HUES6 (cell line): ENCODE measurements around the gene RPS6KC1.
"Not testable (repeated sequence)": the region's sequence is repeated elsewhere in the genome, so short reads cannot be mapped to it uniquely, and the experiment has no call there.

Experiments
- H3K27ac ChIP-seq: 2 replicates; pipeline ENCODE4 v1.7.0; 2013; ENCODE audit warnings: low read depth, mild to moderate bottlenecking, low read length, inconsistent platforms
- H3K27me3 ChIP-seq: 2 replicates; pipeline ENCODE4 v1.6.1; 2013; ENCODE audit warnings: low read length; ENCODE audit not compliant: control insufficient read depth, insufficient read depth
- H3K36me3 ChIP-seq: 2 replicates; pipeline ENCODE4 v1.6.1; 2013; ENCODE audit warnings: low read length; ENCODE audit not compliant: control insufficient read depth, insufficient read depth
- H3K4me1 ChIP-seq: 2 replicates; pipeline ENCODE4 v1.6.1; 2013; ENCODE audit warnings: low read length; ENCODE audit not compliant: control insufficient read depth, insufficient read depth
- H3K4me3 ChIP-seq: 2 replicates; pipeline ENCODE4 v1.5.1; 2013; ENCODE audit warnings: low read depth, low read length
- H3K9ac ChIP-seq: one replicate; pipeline ENCODE4 v1.6.1; 2013; ENCODE audit warnings: mild to moderate bottlenecking, low read length
- H3K9me3 ChIP-seq: 2 replicates; pipeline ENCODE4 v1.6.1; 2013; ENCODE audit warnings: low read depth, low read length; ENCODE audit not compliant: control insufficient read depth, insufficient read depth

RPS6KC1 gene

DNA sequence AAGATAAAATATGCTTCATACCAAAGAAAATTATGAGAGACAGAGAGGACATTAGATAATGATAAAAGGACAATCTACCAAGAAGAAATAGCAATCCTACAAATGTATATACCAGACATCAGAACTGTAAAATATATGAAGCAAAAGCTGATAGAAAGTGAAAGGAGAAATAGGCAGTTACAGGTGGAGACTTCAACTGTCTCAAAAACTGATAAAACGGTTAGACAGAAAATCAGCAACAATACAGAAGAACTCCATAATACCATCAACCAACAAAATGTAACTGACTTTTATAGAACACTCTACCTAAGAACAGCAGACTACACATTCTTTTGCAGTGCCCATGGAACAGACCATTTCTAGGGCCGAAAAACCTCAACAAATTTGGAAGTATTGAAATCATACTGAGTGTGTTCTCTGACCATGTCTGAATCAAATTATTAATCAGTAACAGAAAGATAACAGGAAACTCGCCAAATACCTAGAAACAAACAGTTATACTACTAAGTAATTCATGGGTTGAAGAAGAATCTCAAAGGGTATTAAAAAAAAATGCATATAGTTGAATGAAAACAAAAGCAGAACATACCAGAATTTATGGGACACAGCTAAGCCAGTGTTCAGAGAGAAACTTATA lies 132.1 kb downstream of the RPS6KC1 start:
- Histone ChIP-seq H3K27me3 (no peaks in the 10 kb centered on the region), H3K36me3 (no peaks in the 10 kb centered on the region), H3K4me3 (no peak overlapping the region), H3K9me3 (0 out of 2 replicates have a peak, but pooled peaks cover 2% of the 10 kb centered on the region), H3K27ac (no peak overlapping the region), H3K4me1 (no peaks in the 10 kb centered on the region), H3K9ac (no peak overlapping the region)

DNA sequence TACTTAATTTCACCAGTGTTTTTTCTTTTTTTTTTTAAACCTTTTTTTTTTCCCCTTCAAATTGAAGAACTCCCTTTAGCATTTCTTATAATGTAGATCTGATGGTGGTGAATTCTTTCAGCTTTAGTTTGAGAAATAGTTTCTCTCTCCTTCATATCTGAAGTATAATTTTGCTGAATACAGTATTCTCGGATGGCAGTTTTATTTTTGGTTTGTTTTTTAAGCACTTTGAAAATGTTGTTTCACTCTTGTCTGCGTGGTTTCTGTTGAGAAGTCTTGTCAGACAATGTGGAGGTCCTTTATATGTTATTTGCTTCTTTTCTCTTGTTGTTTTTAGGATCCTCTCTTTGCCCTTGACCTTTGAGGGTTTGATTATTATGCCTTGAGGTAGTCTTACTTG lies 135.1 kb downstream of the RPS6KC1 start:
- H3K27ac ChIP-seq: no peak overlapping the region
- H3K9me3 ChIP-seq: peaks cover 10% of the 10 kb centered on the region; the same call in 1 of the 2 replicates

DNA sequence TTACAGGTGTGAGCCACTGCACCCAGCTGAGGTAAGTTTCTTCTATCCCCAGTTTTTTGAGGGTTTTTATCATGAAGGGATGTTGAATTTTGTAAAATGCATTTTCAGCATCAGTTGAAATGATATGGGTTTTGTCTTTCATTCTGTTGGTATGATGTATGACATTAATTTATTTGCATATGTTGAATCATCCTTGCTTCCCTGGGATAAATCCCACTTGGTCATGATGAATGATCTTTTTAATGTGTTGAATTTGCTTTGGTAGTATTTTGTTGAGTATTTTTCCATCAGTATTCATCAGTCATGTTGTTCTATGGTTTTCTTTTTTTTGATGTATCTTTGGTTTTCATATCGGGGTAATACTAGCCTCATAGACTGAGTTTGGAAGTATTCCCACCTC lies 141.0 kb downstream of the RPS6KC1 start:
- H3K27me3 ChIP-seq: no peaks in the 10 kb centered on the region
- H3K4me1 ChIP-seq: peaks cover 3% of the 10 kb centered on the region; the same call in 1 of the 2 replicates
- no peak overlapping the region for H3K9ac ChIP-seq
- H3K36me3 ChIP-seq: no peaks in the 10 kb centered on the region
- H3K27ac ChIP-seq: no peak overlapping the region
- peaks cover 7% of the 10 kb centered on the region; the same call in 1 of the 2 replicates for H3K9me3 ChIP-seq
- no peak overlapping the region for H3K4me3 ChIP-seq

More for the DNA sequence above, 135.1 kb downstream of the RPS6KC1 start:
- Histone ChIP-seq H3K9ac (no peak overlapping the region), H3K4me3 (no peak overlapping the region), H3K27me3 (no peaks in the 10 kb centered on the region), H3K4me1 (no peaks in the 10 kb centered on the region), H3K36me3 (no peaks in the 10 kb centered on the region)

GRCh38 chr1:213194383-213194782 lies 143.3 kb downstream of the RPS6KC1 start:
- Histone ChIP-seq H3K9ac (no peak overlapping the region), H3K4me3 (no peak overlapping the region), H3K27ac (no peak overlapping the region), H3K4me1 (peaks cover 3% of the 10 kb centered on the region; the same call in 1 of the 2 replicates), H3K36me3 (0 out of 2 replicates have a peak, but pooled peaks cover 3% of the 10 kb centered on the region), H3K9me3 (peaks cover 7% of the 10 kb centered on the region; the same call in 1 of the 2 replicates), H3K27me3 (no peaks in the 10 kb centered on the region)

DNA sequence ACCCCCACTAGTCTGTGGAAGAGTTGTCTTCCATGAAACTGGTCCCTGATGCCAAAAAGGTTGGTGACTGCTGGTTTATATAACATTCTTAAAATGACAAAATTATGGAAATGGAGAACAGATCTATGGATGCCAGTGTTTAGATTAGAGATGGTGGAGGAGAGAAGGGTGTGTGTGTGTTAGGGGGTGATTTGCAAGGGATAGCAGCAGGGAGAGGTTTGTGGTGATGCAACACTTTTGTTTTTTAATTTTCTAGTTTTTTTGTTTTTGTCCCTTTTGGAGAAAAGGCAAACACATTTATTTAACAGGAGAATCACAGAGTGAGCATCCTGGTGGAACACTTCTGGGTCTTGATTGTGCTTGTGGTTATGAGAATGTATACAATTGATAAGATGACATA lies 143.8 kb downstream of the RPS6KC1 start:
- Histone ChIP-seq H3K9ac (no peak overlapping the region), H3K9me3 (peaks cover 7% of the 10 kb centered on the region; the same call in 1 of the 2 replicates), H3K36me3 (0 out of 2 replicates have a peak, but pooled peaks cover 3% of the 10 kb centered on the region), H3K27me3 (no peaks in the 10 kb centered on the region), H3K4me1 (peaks cover 3% of the 10 kb centered on the region; the same call in 1 of the 2 replicates), H3K27ac (no peak overlapping the region), H3K4me3 (no peak overlapping the region)

DNA sequence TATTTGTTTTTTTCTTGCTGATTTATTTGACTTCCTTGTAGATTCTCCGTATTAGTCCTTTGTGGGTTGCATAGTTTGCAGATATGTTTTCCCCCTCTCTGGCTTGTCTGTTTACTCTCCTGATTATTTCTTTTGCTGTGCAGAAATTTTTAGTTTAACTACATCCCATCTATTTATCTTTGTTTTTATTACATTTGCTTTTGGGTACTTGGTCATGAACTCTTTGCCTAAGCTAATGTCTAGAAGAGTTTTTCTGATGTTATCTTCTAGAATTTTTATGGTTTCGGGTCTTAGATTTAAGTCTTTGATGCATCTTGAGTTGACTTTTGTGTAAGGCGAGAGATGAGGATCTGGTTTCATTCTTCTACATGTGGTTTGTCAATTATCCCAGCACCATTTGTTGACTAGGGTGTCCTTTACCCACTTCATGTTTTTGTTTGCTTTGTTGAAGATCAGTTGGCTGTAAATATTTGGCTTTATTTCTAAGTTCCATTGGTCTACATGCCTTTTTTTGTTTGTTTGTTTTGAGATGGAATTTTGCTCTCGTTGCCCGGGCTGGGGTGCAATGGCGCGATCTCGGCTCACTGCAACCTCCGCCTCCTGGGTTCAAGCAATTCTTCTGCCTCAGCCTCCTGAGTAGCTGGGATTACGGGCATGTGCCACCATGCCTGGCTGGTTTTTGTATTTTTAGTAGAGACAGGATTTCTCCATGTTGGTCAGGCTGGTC lies 145.4 kb downstream of the RPS6KC1 start:
- not testable (repeated sequence) for H3K9ac ChIP-seq, H3K27me3 ChIP-seq, H3K27ac ChIP-seq, H3K9me3 ChIP-seq, H3K4me3 ChIP-seq, H3K4me1 ChIP-seq, H3K36me3 ChIP-seq

DNA sequence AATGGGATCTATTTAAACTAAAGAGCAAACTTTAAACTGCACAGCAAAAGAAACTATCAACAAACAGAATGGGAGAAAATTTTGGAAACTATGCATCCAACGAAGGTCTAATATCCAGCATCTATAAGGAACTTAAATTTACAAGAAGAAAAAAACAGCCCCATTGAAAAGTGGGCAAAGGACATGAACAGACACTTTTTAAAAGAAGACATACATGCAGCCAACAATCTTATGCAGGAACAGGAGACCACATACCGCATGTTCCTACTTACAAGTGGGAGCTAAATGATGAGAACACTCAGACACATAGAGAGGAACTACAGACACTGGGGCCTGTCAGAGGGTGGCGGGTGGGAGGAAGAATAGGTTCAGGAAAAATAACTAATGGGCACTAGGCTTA lies 149.6 kb downstream of the RPS6KC1 start:
- Histone ChIP-seq H3K4me3 (no peak overlapping the region), H3K9me3 (no peaks in the 10 kb centered on the region), H3K27ac (no peak overlapping the region), H3K27me3 (no peaks in the 10 kb centered on the region), H3K4me1 (no peaks in the 10 kb centered on the region), H3K9ac (no peak overlapping the region), H3K36me3 (0 out of 2 replicates have a peak, but pooled peaks cover 3% of the 10 kb centered on the region)

DNA sequence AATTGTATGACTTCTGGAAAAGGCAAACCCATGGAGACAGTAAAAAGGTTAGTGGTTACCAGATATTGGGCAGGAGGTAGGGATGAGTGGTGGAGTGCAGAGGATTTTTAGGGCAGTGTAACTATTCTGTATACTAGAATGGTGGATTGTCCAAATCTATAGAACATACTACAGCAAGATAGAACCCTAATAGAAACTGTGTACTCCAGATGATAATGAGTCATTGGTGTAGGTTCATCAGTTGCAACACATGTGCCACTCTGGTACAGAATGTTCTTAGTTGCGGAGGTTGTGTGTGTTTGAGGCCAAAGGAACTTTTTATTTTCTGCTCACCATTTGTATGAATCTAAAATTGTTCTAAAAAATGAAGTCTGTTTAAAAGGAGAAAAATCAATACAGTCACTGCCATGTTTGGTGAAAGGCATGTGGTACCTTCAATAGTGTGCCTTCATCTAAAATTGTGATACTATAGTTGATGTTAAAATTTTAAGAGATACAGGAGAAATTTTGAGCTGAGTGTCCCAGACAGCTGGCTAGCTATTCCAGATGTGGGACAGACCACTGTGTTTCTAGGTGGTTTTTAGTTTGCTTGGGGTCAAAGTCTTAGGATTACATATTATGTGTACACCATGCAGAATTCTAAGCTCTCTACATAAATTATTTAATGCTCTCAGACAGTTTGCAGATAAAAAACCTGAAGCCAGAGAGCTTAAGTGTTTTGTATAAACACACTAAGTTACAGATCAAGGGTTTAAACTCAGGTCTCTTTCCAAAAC lies 150.5 kb downstream of the RPS6KC1 start:
- H3K27ac ChIP-seq: no peak overlapping the region
- H3K9me3 ChIP-seq: no peaks in the 10 kb centered on the region
- H3K27me3 ChIP-seq: no peaks in the 10 kb centered on the region
- no peak overlapping the region for H3K9ac ChIP-seq
- H3K4me3 ChIP-seq: no peak overlapping the region
- no peaks in the 10 kb centered on the region for H3K4me1 ChIP-seq
- H3K36me3 ChIP-seq: 0 out of 2 replicates have a peak, but pooled peaks cover 3% of the 10 kb centered on the region

- Histone ChIP-seq H3K27ac (no peak overlapping the region), H3K9ac (no peak overlapping the region), H3K9me3 (peaks cover 14% of the 10 kb centered on the region), H3K36me3 (peaks cover 11% of the 10 kb centered on the region), H3K27me3 (no peaks in the 10 kb centered on the region), H3K4me1 (no peaks in the 10 kb centered on the region; the same call in 1 of the 2 replicates), H3K4me3 (no peak overlapping the region)
Measured at GRCh38 chr1:213211201-213211600, 160.2 kb downstream of the RPS6KC1 start.

GRCh38 chr1:213219076-213219475 lies 168.0 kb downstream of the RPS6KC1 start:
- not testable (repeated sequence) for H3K9ac ChIP-seq, H3K27ac ChIP-seq, H3K4me1 ChIP-seq, H3K36me3 ChIP-seq, H3K27me3 ChIP-seq, H3K4me3 ChIP-seq, H3K9me3 ChIP-seq

DNA sequence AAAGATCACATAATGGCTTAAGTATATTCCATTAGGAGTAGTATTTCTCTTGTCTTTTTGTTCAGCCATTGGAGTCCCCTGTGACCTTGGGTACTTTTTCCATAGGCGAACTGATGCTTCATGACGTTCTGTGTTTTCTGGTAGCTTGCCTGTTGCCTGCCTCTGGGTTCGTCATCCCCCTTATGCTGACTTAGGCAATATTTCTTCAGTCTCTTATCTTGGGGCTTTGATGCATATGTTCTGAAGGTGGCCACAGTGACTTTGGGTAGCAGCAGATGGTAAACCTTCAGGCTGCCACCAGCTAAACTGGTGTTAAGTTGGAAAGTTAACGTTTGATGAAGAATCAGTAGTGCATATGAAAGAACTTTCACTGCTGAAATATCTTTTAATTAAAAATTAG lies 170.2 kb downstream of the RPS6KC1 start:
- no peak overlapping the region for H3K4me3 ChIP-seq
- H3K9ac ChIP-seq: no peak overlapping the region
- no peak overlapping the region for H3K27ac ChIP-seq
- no peaks in the 10 kb centered on the region for H3K4me1 ChIP-seq
- H3K36me3 ChIP-seq: no peaks in the 10 kb centered on the region
- H3K9me3 ChIP-seq: no peaks in the 10 kb centered on the region
- H3K27me3 ChIP-seq: no peaks in the 10 kb centered on the region
